Skin of body (tissue), 2 donors: ENCODE results near the gene TTYH3. TPM values are rescaled to one million over a fixed set of nuclear protein-coding genes. Genes with fewer than 3 reads are reported as not detected.

Source experiments
- DNase-seq: peaks from one replicate; lab custom pipeline; 2025; lab: John Stamatoyannopoulos, UW
- total RNA-seq: library from RNA; depleted of rRNA; stranded (reverse); fragments of >200 nt; gene quantifications from one replicate; pipeline ENCODE4 v1.2.3, GENCODE V29; 2014

The TTYH3 gene
- total RNA-seq, 1 donor from 2014 or later = 28.3 TPM

- peak; percentile 59 for DNase-seq
These were observed 17.0 kb upstream of the TTYH3 start for GRCh38 chr7:2614631-2615330.

- DNase-seq = no peak
These were observed 15.1 kb upstream of the TTYH3 start for GRCh38 chr7:2616387-2617324.

DNA sequence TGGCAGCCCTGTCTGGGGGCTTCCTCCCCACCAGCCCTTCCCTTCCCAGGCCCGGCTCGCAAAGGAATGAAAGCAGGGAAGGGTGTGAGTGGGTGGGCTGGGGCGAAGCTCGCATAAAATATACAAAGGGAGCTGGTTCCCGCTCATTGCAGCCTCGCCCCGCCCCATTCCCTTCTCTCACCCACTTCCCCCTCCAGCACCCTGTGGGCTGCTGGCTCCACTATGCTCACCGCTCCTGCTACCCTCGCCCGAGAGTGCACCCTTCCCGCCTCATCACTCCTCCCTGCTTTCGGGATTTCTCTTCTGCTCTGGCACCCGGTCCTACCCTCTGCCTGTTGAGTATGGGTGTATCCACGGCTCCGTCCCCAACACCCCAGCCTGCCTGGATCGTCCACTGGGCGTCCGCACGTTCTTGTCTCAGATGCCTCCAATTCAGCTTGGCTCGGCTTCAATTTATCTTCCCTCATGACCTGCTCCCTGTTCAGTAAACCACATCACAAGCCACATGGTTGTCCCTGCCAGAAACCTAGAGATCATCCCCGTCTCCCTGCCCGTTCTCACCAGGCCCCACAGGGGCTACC, 14.4 kb upstream of the TTYH3 start:
- DNase-seq = no peak

DNA sequence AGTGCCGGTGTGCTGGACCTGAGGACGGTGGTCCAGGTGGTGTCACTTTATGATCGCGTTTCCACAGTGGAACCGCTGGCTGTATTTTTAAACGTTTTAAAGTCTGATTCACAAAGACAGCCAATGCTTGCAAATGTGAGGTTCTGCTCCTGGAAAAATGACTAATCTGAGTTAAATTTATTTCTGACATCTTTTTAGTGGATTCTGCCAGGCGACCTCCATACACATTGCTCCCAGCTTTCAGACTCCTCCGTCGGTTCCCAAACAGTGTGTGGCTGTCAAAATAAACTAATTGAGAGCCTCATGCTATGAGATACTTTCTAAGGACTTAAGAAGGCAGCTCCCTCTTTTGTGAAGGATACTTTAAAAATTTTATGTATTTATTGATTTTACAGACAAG, 12.7 kb upstream of the TTYH3 start:
- peak; percentile 54 for DNase-seq

- DNase-seq = peak; percentile 48
These were observed 10.5 kb upstream of the TTYH3 start for GRCh38 chr7:2621061-2621828.

GRCh38 chr7:2621948-2622640, 9.7 kb upstream of the TTYH3 start:
- peak; percentile 60 for DNase-seq

DNA sequence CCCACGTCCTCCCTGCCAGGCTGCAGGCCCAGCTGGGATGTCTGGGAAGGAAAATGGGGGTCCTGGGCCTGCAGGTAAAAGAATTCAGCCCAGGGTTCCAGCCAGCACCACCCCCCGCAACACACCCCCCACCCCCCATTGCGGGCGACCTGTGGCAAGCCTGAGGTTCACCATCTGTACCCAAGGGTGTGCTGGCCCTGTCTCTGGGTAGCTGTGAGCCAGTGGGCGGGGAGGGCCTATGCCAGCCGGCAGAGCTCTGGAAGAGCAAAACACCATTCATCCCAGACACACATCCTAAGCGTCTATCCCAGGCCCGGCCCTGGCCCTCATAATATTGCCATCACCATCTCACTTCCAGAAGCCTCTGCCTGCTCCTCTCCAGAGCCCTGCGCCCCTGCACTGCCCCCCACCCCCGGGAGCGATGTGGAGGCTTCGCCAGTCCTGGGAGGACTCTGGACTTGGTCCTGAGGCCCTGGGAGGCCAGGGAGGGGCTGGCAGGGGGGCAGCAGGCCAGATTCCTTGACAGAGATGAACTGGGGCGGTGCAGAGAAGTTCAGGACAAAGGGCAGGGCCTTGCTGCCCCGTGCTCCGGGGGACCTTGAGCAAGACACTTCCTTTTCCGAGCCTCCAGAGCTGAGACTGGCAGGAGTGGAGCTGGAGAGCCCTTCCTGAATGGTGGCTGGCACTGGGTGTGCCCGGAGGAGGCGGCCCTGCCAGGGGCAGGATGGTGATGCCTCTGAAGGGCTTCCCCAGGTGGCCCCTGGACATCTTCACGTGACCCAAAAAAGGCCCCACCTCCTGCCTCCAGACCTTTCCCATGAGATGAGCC, 8.7 kb upstream of the TTYH3 start:
- no peak for DNase-seq

DNA sequence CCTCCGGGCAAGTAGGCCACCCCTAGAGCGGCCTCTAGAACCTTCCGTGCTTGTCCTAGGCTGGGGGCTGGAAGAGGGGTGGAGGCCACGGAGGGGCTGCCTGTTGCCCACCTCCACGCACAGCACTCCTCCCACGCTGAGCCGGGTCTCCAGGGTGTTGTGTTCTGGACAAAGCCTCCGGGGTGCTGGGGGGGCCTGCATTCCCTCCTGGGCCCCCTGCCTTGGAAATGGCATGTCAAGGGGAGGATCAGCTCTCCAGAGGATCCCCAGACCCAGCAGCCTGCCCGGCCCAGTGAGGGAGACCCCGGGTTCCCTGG, 8.1 kb upstream of the TTYH3 start:
- DNase-seq = no peak

- DNase-seq = no peak
These were observed 7.4 kb upstream of the TTYH3 start for GRCh38 chr7:2624293-2624886.

GRCh38 chr7:2626498-2627117, 5.2 kb upstream of the TTYH3 start:
- peak; percentile 57 for DNase-seq

- no peak for DNase-seq
These were observed 4.3 kb upstream of the TTYH3 start for GRCh38 chr7:2627258-2628129.

GRCh38 chr7:2628130-2628482, 3.7 kb upstream of the TTYH3 start:
- DNase-seq = no peak

GRCh38 chr7:2628891-2629290, 2.9 kb upstream of the TTYH3 start:
- DNase-seq = no peak

DNA sequence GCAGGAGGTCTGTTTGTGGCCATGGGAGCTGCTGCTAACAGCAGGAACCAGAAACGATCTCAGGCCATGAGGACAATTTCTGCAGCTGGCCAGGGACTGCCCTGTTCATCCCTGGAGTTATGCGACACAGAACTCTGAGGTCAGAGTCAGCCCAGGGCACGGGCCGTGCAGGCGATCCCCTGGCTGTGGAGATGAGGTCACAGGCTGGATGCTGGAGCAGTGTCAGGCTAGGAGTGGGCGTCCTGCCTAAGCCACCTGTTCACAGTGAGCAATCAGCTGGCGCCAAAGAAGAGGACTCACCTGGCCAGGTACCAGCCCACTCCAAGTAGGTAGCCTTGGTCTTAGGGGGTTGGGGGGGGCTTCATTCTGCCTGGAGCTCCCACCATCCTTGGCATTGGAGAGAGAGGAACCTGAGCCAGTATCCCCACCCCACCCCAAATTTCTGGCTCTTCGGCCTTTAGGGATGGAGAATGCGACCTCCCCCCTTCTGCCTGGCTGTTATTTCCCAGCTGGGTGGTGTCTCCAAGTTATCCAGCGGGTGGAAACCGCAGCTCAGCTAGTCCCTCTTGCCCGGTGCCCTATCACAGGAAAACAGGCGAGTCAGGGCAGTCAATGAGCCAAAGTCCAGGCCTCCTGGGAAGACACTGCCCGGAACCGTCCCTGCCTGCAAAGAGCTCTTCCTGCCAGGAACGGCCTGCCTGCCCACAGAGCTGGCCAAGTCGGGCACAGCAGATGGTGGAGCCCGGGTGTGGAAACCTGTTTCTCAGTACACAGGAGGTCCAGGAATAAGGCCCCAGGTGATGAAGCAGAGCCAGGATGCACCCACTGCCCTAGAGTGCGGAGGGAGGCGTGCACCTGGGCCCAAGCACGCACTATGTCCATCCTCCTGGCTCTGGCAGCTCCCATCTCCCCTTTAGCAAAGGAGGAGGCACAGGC, 1.8 kb upstream of the TTYH3 start:
- DNase-seq = no peak

GRCh38 chr7:2632733-2633537, 1.1 kb downstream of the TTYH3 start:
- no peak for DNase-seq

- DNase-seq = peak; percentile 77
These were observed 1.9 kb downstream of the TTYH3 start for GRCh38 chr7:2633538-2634266.
